ENCODE results near the gene RPAP2.
"Not testable (repeated sequence)": the region's sequence is repeated elsewhere in the genome, so short reads cannot be mapped to it uniquely, and the experiment has no call there.

Gene RPAP2

GRCh38 chr1:92425617-92426016 lies 126.8 kb downstream of the RPAP2 start:
- no peak overlapping the region for H3K9ac ChIP-seq (ENCODE audit: low read length)
- H3K4me3 ChIP-seq (ENCODE audit: low read depth, low read length): no peak overlapping the region
- H3K36me3 ChIP-seq (ENCODE audit: control insufficient read depth, insufficient read depth, low read length): no peaks in the 10 kb centered on the region
- no peaks in the 10 kb centered on the region for H3K27me3 ChIP-seq (ENCODE audit: control insufficient read depth, insufficient read depth, low read length)
- H3K27ac ChIP-seq (ENCODE audit: low read depth, low read length): no peak overlapping the region
- H3K4me1 ChIP-seq (ENCODE audit: control insufficient read depth, insufficient read depth, low read length): no peaks in the 10 kb centered on the region; the same call in 1 of the 2 replicates
- no peaks in the 10 kb centered on the region for H3K9me3 ChIP-seq (ENCODE audit: control insufficient read depth, insufficient read depth, low read depth, low read length)

GRCh38 chr1:92430030-92430429 lies 131.2 kb downstream of the RPAP2 start:
- Histone ChIP-seq H3K27ac (ENCODE audit: low read depth, low read length) (no peak overlapping the region), H3K27me3 (ENCODE audit: control insufficient read depth, insufficient read depth, low read length) (no peaks in the 10 kb centered on the region), H3K9ac (ENCODE audit: low read length) (no peak overlapping the region), H3K9me3 (ENCODE audit: control insufficient read depth, insufficient read depth, low read depth, low read length) (no peaks in the 10 kb centered on the region), H3K36me3 (ENCODE audit: control insufficient read depth, insufficient read depth, low read length) (no peaks in the 10 kb centered on the region), H3K4me1 (ENCODE audit: control insufficient read depth, insufficient read depth, low read length) (no peaks in the 10 kb centered on the region; the same call in 1 of the 2 replicates), H3K4me3 (ENCODE audit: low read depth, low read length) (no peak overlapping the region)

- peaks cover 10% of the 10 kb centered on the region for H3K9me3 ChIP-seq (ENCODE audit: control insufficient read depth, insufficient read depth, low read depth, low read length)
- H3K27me3 ChIP-seq (ENCODE audit: control insufficient read depth, insufficient read depth, low read length); H3K4me1 ChIP-seq (ENCODE audit: control insufficient read depth, insufficient read depth, low read length); H3K27ac ChIP-seq (ENCODE audit: low read depth, low read length); H3K9ac ChIP-seq (ENCODE audit: low read length); H3K36me3 ChIP-seq (ENCODE audit: control insufficient read depth, insufficient read depth, low read length); H3K4me3 ChIP-seq (ENCODE audit: low read depth, low read length): not testable (repeated sequence)
These were observed 135.7 kb downstream of the RPAP2 start for GRCh38 chr1:92434572-92434971.

GRCh38 chr1:92439291-92439690 lies 140.4 kb downstream of the RPAP2 start:
- H3K9me3 ChIP-seq (ENCODE audit: control insufficient read depth, insufficient read depth, low read depth, low read length): peaks cover 10% of the 10 kb centered on the region
- peaks cover 10% of the 10 kb centered on the region for H3K4me1 ChIP-seq (ENCODE audit: control insufficient read depth, insufficient read depth, low read length)
- H3K9ac ChIP-seq (ENCODE audit: low read length): no peak overlapping the region
- no peak overlapping the region for H3K27ac ChIP-seq (ENCODE audit: low read depth, low read length)
- no peaks in the 10 kb centered on the region for H3K27me3 ChIP-seq (ENCODE audit: control insufficient read depth, insufficient read depth, low read length)
- no peak overlapping the region for H3K4me3 ChIP-seq (ENCODE audit: low read depth, low read length)
- H3K36me3 ChIP-seq (ENCODE audit: control insufficient read depth, insufficient read depth, low read length): no peaks in the 10 kb centered on the region

GRCh38 chr1:92441316-92441696 lies 142.4 kb downstream of the RPAP2 start:
- 0 out of 2 replicates have a peak overlapping the region, but pooled peaks have one; percentile 52 for H3K27ac ChIP-seq (ENCODE audit: low read depth, low read length)
- peaks cover 5% of the 10 kb centered on the region for H3K9me3 ChIP-seq (ENCODE audit: control insufficient read depth, insufficient read depth, low read depth, low read length)
- peak overlapping the region; percentile 45 for H3K4me3 ChIP-seq (ENCODE audit: low read depth, low read length)
- H3K4me1 ChIP-seq (ENCODE audit: control insufficient read depth, insufficient read depth, low read length): peaks cover 12% of the 10 kb centered on the region
- peak overlapping the region; percentile 26 for H3K9ac ChIP-seq (ENCODE audit: low read length)
- no peaks in the 10 kb centered on the region for H3K36me3 ChIP-seq (ENCODE audit: control insufficient read depth, insufficient read depth, low read length)
- H3K27me3 ChIP-seq (ENCODE audit: control insufficient read depth, insufficient read depth, low read length): no peaks in the 10 kb centered on the region

- Histone ChIP-seq H3K27me3 (ENCODE audit: control insufficient read depth, insufficient read depth, low read length) (no peaks in the 10 kb centered on the region), H3K27ac (ENCODE audit: low read depth, low read length) (0 out of 2 replicates have a peak overlapping the region, but pooled peaks have one; percentile 52), H3K9me3 (ENCODE audit: control insufficient read depth, insufficient read depth, low read depth, low read length) (peaks cover under 1% of the 10 kb centered on the region; the same call in 1 of the 2 replicates), H3K9ac (ENCODE audit: low read length) (peak overlapping the region; percentile 26), H3K36me3 (ENCODE audit: control insufficient read depth, insufficient read depth, low read length) (no peaks in the 10 kb centered on the region), H3K4me3 (ENCODE audit: low read depth, low read length) (peak overlapping the region; percentile 48), H3K4me1 (ENCODE audit: control insufficient read depth, insufficient read depth, low read length) (peaks cover 14% of the 10 kb centered on the region)
These were observed 143.0 kb downstream of the RPAP2 start for GRCh38 chr1:92441697-92442342.

- Histone ChIP-seq H3K9ac (ENCODE audit: low read length) (no peak overlapping the region), H3K4me3 (ENCODE audit: low read depth, low read length) (no peak overlapping the region), H3K27me3 (ENCODE audit: control insufficient read depth, insufficient read depth, low read length) (no peaks in the 10 kb centered on the region)
These were observed 143.5 kb downstream of the RPAP2 start for GRCh38 chr1:92442351-92442750.

GRCh38 chr1:92443893-92444292 lies 145.0 kb downstream of the RPAP2 start:
- H3K4me1 ChIP-seq (ENCODE audit: control insufficient read depth, insufficient read depth, low read length): peaks cover 14% of the 10 kb centered on the region
- no peaks in the 10 kb centered on the region for H3K9me3 ChIP-seq (ENCODE audit: control insufficient read depth, insufficient read depth, low read depth, low read length)
- H3K27me3 ChIP-seq (ENCODE audit: control insufficient read depth, insufficient read depth, low read length): no peaks in the 10 kb centered on the region
- no peak overlapping the region for H3K27ac ChIP-seq (ENCODE audit: low read depth, low read length)
- H3K4me3 ChIP-seq (ENCODE audit: low read depth, low read length): no peak overlapping the region
- no peak overlapping the region for H3K9ac ChIP-seq (ENCODE audit: low read length)
- no peaks in the 10 kb centered on the region for H3K36me3 ChIP-seq (ENCODE audit: control insufficient read depth, insufficient read depth, low read length)

More at GRCh38 chr1:92442351-92442750, 143.5 kb downstream of the RPAP2 start:
- Histone ChIP-seq H3K4me1 (ENCODE audit: control insufficient read depth, insufficient read depth, low read length) (peaks cover 14% of the 10 kb centered on the region), H3K27ac (ENCODE audit: low read depth, low read length) (no peak overlapping the region), H3K36me3 (ENCODE audit: control insufficient read depth, insufficient read depth, low read length) (no peaks in the 10 kb centered on the region), H3K9me3 (ENCODE audit: control insufficient read depth, insufficient read depth, low read depth, low read length) (no peaks in the 10 kb centered on the region)

GRCh38 chr1:92444351-92444750 lies 145.5 kb downstream of the RPAP2 start:
- Histone ChIP-seq H3K4me3 (ENCODE audit: low read depth, low read length) (no peak overlapping the region), H3K9ac (ENCODE audit: low read length) (no peak overlapping the region), H3K27ac (ENCODE audit: low read depth, low read length) (no peak overlapping the region), H3K36me3 (ENCODE audit: control insufficient read depth, insufficient read depth, low read length) (no peaks in the 10 kb centered on the region), H3K9me3 (ENCODE audit: control insufficient read depth, insufficient read depth, low read depth, low read length) (no peaks in the 10 kb centered on the region), H3K4me1 (ENCODE audit: control insufficient read depth, insufficient read depth, low read length) (peaks cover 14% of the 10 kb centered on the region), H3K27me3 (ENCODE audit: control insufficient read depth, insufficient read depth, low read length) (no peaks in the 10 kb centered on the region)

GRCh38 chr1:92445865-92446264 lies 147.0 kb downstream of the RPAP2 start:
- peaks cover 14% of the 10 kb centered on the region for H3K4me1 ChIP-seq (ENCODE audit: control insufficient read depth, insufficient read depth, low read length)
- no peaks in the 10 kb centered on the region for H3K27me3 ChIP-seq (ENCODE audit: control insufficient read depth, insufficient read depth, low read length)
- no peak overlapping the region for H3K9ac ChIP-seq (ENCODE audit: low read length)
- H3K9me3 ChIP-seq (ENCODE audit: control insufficient read depth, insufficient read depth, low read depth, low read length): no peaks in the 10 kb centered on the region
- no peaks in the 10 kb centered on the region for H3K36me3 ChIP-seq (ENCODE audit: control insufficient read depth, insufficient read depth, low read length)
- H3K4me3 ChIP-seq (ENCODE audit: low read depth, low read length): no peak overlapping the region
- no peak overlapping the region for H3K27ac ChIP-seq (ENCODE audit: low read depth, low read length)

GRCh38 chr1:92446546-92446945 lies 147.7 kb downstream of the RPAP2 start:
- Histone ChIP-seq H3K9ac (ENCODE audit: low read length) (no peak overlapping the region), H3K4me1 (ENCODE audit: control insufficient read depth, insufficient read depth, low read length) (peaks cover 12% of the 10 kb centered on the region), H3K4me3 (ENCODE audit: low read depth, low read length) (no peak overlapping the region), H3K9me3 (ENCODE audit: control insufficient read depth, insufficient read depth, low read depth, low read length) (no peaks in the 10 kb centered on the region), H3K27ac (ENCODE audit: low read depth, low read length) (no peak overlapping the region), H3K27me3 (ENCODE audit: control insufficient read depth, insufficient read depth, low read length) (no peaks in the 10 kb centered on the region), H3K36me3 (ENCODE audit: control insufficient read depth, insufficient read depth, low read length) (no peaks in the 10 kb centered on the region)

Measured in HUES6 (cell line).